Keratinocyte (primary cell): ENCODE measurements around the gene DNAH17.

Source experiments
- EZH2 ChIP-seq: IDR thresholded peaks from one replicate; pipeline ENCODE4 v1.6.1; 2012; ENCODE audit warnings: inconsistent platforms, mild to moderate bottlenecking, low read length, moderate library complexity
- TF ChIP-seq, protein P1 (sequence below), 3 experiments: IDR thresholded peaks in 1 of 3; conservative IDR thresholded peaks in 1 of 3; optimal IDR thresholded peaks in 1 of 3; 2 replicates in 2 of 3; 3 replicates in 1 of 3; pipeline versions ENCODE3 to v1.5.1; 2011; ENCODE audit warnings: low read length in 3 of 3, mild to moderate bottlenecking in 3 of 3, moderate library complexity in 2 of 3, control low read depth in 1 of 3, inconsistent platforms in 1 of 3; ENCODE audit not compliant: insufficient read depth in 2 of 3; ENCODE audit errors: extremely low read depth in 1 of 3

DNA sequence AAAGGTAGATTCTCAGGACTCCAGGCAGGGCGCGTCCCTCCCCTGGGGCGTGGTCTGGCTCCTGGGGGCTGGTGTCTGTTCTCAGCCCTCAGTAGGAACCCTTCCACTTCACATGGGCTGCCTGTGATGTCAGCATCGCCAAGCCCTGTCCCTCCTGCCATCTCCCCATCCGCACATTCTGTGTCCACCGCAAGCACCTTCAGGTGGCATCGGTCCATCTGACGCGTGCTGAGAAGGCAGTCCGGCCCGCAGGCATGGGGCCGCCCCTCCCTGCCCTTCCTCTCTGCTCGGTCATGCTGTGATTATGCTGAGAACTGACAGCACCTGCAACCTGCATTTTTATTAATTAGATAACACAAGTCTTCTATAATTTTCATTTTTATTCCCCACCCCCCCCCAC lies 12.7 kb upstream of the DNAH17 start:
- TF ChIP-seq, protein P1, sequence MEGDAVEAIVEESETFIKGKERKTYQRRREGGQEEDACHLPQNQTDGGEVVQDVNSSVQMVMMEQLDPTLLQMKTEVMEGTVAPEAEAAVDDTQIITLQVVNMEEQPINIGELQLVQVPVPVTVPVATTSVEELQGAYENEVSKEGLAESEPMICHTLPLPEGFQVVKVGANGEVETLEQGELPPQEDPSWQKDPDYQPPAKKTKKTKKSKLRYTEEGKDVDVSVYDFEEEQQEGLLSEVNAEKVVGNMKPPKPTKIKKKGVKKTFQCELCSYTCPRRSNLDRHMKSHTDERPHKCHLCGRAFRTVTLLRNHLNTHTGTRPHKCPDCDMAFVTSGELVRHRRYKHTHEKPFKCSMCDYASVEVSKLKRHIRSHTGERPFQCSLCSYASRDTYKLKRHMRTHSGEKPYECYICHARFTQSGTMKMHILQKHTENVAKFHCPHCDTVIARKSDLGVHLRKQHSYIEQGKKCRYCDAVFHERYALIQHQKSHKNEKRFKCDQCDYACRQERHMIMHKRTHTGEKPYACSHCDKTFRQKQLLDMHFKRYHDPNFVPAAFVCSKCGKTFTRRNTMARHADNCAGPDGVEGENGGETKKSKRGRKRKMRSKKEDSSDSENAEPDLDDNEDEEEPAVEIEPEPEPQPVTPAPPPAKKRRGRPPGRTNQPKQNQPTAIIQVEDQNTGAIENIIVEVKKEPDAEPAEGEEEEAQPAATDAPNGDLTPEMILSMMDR (optimal IDR thresholded peaks at IDR 0.05 in 1 of 3, IDR thresholded peaks at IDR 0.05 in 1 of 3, conservative IDR thresholded peaks at IDR 0.05 in 1 of 3; ENCODE audit: extremely low read depth in 1 of 3, insufficient read depth in 2 of 3, low read length in 3 of 3) = no peak
- no peak for TF ChIP-seq EZH2
